Hepatocyte (in vitro differentiated cells): Measurements from ENCODE around the gene MACF1. TPM values are rescaled to one million over a fixed set of nuclear protein-coding genes. Genes with fewer than 3 reads are reported as not detected.

Source experiments
- DNase-seq: peaks from one replicate; pipeline ENCODE4 v3.0.0-alpha.2; 2016; ENCODE audit warnings: low spot score
- H2AFZ ChIP-seq: fragments of 200-600 bp; sonication (generic); 2 replicates; pipeline ENCODE4 v1.6.0; 2016; ENCODE audit warnings: antibody characterized with exemption, mild to moderate bottlenecking
- H3K27ac ChIP-seq: fragments of 200-600 bp; sonication (generic); 2 replicates; pipeline ENCODE4 v1.5.1; 2016; ENCODE audit warnings: mild to moderate bottlenecking
- H3K27me3 ChIP-seq: fragments of 200-600 bp; sonication (generic); 2 replicates; pipeline ENCODE4 v1.6.1; 2016
- H3K36me3 ChIP-seq: fragments of 200-600 bp; sonication (generic); replicated peaks from 2 replicates; pipeline ENCODE4 v1.5.1; 2016; ENCODE audit warnings: low read depth; ENCODE audit not compliant: insufficient read depth
- H3K4me1 ChIP-seq: fragments of 200-600 bp; sonication (generic); 2 replicates; pipeline ENCODE4 v1.5.1; 2016; ENCODE audit warnings: mild to moderate bottlenecking, moderate library complexity; ENCODE audit not compliant: insufficient read depth
- H3K4me2 ChIP-seq: fragments of 200-600 bp; sonication (generic); 2 replicates; pipeline ENCODE4 v1.6.0; 2016
- H3K4me3 ChIP-seq: fragments of 200-600 bp; sonication (generic); 2 replicates; pipeline ENCODE4 v1.5.1; 2016; ENCODE audit warnings: mild to moderate bottlenecking
- H3K79me2 ChIP-seq: fragments of 200-600 bp; sonication (generic); 2 replicates; pipeline ENCODE4 v1.6.0; 2017; ENCODE audit warnings: mild to moderate bottlenecking
- H3K9me2 ChIP-seq: fragments of 200-600 bp; sonication (generic); replicated peaks from 2 replicates; pipeline ENCODE4 v1.6.0; 2017; ENCODE audit warnings: mild to moderate bottlenecking; ENCODE audit not compliant: insufficient read depth
- H3K9me3 ChIP-seq: fragments of 200-600 bp; sonication (generic); 2 replicates; pipeline ENCODE4 v1.5.1; 2016; ENCODE audit warnings: low read depth, mild to moderate bottlenecking
- H4K20me1 ChIP-seq: fragments of 200-600 bp; sonication (generic); 2 replicates; pipeline ENCODE4 v1.6.0; 2016; ENCODE audit warnings: mild to moderate bottlenecking; ENCODE audit not compliant: insufficient read depth, poor library complexity, severe bottlenecking
- CTCF ChIP-seq: fragments of 200-600 bp; sonication (generic); IDR thresholded peaks from 2 replicates; pipeline ENCODE4 v1.5.1; 2016; ENCODE audit warnings: antibody characterized with exemption, mild to moderate bottlenecking; ENCODE audit not compliant: poor library complexity
- EZH2 ChIP-seq: fragments of 200-600 bp; sonication (generic); IDR thresholded peaks from 2 replicates; pipeline ENCODE4 v1.6.1; 2016; ENCODE audit warnings: antibody characterized with exemption, mild to moderate bottlenecking, borderline replicate concordance
- EZH2phosphoT487 ChIP-seq: fragments of 200-600 bp; sonication (generic); IDR thresholded peaks from one replicate; pipeline ENCODE4 v1.6.1; 2018; ENCODE audit warnings: antibody characterized with exemption, mild to moderate bottlenecking, low read depth, moderate library complexity; ENCODE audit not compliant: unreplicated experiment, severe bottlenecking
- WGBS: methylation state at CpG from one replicate; pipeline ENCODE4 v1.1.6; 2016; ENCODE audit warnings: low lambda C conversion rate; ENCODE audit errors: missing lambda C conversion rate; 5-methylcytosine and 5-hydroxymethylcytosine counted together
- polyA plus RNA-seq: library from polyadenylated mRNA; unstranded; fragments of >200 nt; fragmentation: Nextera tagmentation; extraction: Ambion mirVana; gene quantifications from 2 replicates; pipeline ENCODE4 v1.2.1, GENCODE V29; 2016
- total RNA-seq: library from RNA; depleted of rRNA; stranded (reverse); fragments of >200 nt; gene quantifications from 2 replicates; pipeline ENCODE4 v1.2.3, GENCODE V29; 2014

MACF1 gene
- total and polyA plus RNA-seq, 2 experiments from 2014 or later, result 47.1 to 136 TPM

GRCh38 chr1:39328586-39329121 is 124.2 kb downstream of the MACF1 start:
- Histone ChIP-seq H3K79me2 (no peaks in the 10 kb centered on the region), H2AFZ (no peak overlapping the region), H3K4me1 (no peaks in the 10 kb centered on the region), H3K9me3 (no peaks in the 10 kb centered on the region), H3K4me3 (no peak overlapping the region), H3K27me3 (no peaks in the 10 kb centered on the region), H3K4me2 (no peak overlapping the region), H3K9me2 (no peaks in the 10 kb centered on the region), H4K20me1 (no peaks in the 10 kb centered on the region), H3K27ac (no peak overlapping the region), H3K36me3 (no peaks in the 10 kb centered on the region)
- WGBS, result 87% methylated on average over 4 of the region's 4 CpGs
- DNase-seq, result no peak
- TF ChIP-seq EZH2 (no peak), EZH2phosphoT487 (no peak), CTCF (no peak)

GRCh38 chr1:39331647-39332046 is 127.2 kb downstream of the MACF1 start:
- Histone ChIP-seq H3K4me2 (no peak overlapping the region), H3K4me1 (no peaks in the 10 kb centered on the region), H3K9me2 (no peaks in the 10 kb centered on the region), H3K27me3 (no peaks in the 10 kb centered on the region), H2AFZ (no peak overlapping the region), H4K20me1 (no peaks in the 10 kb centered on the region), H3K4me3 (no peak overlapping the region), H3K79me2 (no peaks in the 10 kb centered on the region), H3K36me3 (no peaks in the 10 kb centered on the region), H3K9me3 (no peaks in the 10 kb centered on the region), H3K27ac (no peak overlapping the region)
- TF ChIP-seq CTCF (no peak), EZH2 (no peak), EZH2phosphoT487 (no peak)
- WGBS, result 94% methylated on average over 5 of the region's 5 CpGs
- DNase-seq, result no peak

GRCh38 chr1:39332291-39332690 is 127.8 kb downstream of the MACF1 start:
- H2AFZ ChIP-seq, result no peak overlapping the region
- TF ChIP-seq EZH2 (no peak), CTCF (no peak), EZH2phosphoT487 (no peak)
- H3K4me2 ChIP-seq, result no peak overlapping the region
- H3K9me3 ChIP-seq, result no peaks in the 10 kb centered on the region
- H3K27me3 ChIP-seq, result no peaks in the 10 kb centered on the region
- no peak overlapping the region for H3K27ac ChIP-seq
- DNase-seq, result no peak
- no peak overlapping the region for H3K4me3 ChIP-seq
- H3K9me2 ChIP-seq, result no peaks in the 10 kb centered on the region
- H4K20me1 ChIP-seq, result no peaks in the 10 kb centered on the region
- no peaks in the 10 kb centered on the region for H3K36me3 ChIP-seq
- no peaks in the 10 kb centered on the region for H3K79me2 ChIP-seq
- no peaks in the 10 kb centered on the region for H3K4me1 ChIP-seq
- 89% methylated on average over 2 of the region's 2 CpGs for WGBS
